Kidney tubule cell (primary cell): ENCODE results near the gene ZBTB39.
"Not testable (repeated sequence)": the region's sequence is repeated elsewhere in the genome, so short reads cannot be mapped to it uniquely, and the experiment has no call there.

Experiments used
- DNase-seq: peaks from one replicate; pipeline ENCODE4 v3.0.0-alpha.2; 2018; ENCODE audit warnings: low spot score

The ZBTB39 gene

DNA sequence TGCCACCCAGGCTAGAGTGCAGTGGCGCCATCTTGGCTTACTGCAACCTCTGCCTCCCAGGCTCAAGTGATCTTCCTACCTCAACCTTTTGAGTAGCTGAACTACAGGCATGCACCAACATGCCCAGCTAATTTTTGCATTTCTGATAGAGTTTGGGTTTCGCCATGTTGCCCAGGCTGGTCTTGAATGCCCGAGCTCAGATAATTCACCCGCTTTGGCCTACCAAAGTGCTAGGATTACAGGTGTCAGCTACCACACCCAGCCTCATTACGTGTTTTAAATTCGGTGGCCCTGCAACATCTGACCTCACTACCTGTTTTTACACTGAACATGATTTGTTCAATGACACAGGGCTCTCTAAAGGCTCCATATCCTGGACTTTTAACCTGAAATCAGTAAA, 26.1 kb downstream of the ZBTB39 start:
- no peak for DNase-seq

DNA sequence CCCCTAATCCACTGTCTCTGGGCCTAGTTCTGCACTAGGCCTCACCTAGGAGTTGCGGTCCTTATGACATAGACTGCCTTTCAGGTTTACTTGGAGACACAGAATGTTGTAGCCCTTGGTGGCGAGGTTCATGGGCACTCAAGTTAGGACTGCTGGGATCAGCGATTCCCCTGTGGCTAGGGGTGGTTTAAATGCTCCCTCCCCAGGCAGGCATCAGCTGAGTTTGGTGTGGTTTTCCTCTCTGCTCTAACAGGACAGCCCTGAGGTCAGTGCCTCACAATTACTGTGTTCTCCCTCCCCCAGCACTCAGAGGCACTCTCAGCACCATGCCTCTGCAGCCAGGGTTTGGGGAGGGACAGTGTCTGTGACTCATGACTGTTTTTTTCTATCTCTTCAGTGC, 26.7 kb downstream of the ZBTB39 start:
- DNase-seq, result peak; percentile 50

DNA sequence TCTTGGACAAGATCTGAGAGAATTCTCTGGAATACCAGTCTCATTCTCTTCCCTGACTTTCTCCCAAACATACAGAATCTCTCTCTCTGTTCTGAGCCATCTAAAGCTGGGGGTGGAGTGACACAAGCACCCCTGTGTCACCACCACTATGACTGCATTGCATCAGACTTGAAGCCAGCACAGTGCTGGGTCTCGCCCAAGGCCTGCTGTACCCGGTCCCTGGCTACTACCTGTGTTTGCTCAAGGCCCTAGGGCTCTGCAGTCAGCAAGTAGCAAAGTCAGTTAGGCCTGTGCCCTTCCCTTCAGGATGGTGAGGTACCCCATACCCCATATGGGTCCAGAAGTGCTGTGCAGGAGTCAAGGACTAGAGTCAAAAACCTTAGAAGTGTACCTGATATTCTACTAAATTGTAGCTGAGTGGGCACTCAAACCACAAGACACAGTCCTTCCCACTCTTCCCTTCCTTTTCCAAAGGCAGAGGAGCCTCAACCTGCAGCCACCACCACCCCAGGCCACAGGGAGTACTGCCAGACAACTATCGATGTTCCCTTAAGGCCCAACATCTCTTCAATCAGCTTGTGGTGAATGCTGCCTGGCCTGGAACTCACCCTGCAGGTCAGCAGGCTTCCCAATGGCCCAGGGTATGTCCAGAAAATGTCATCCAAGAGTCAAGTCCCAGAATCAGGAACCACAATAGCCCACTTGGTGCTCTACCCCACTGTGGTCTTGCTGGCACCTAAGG, 27.8 kb downstream of the ZBTB39 start:
- no peak for DNase-seq

DNA sequence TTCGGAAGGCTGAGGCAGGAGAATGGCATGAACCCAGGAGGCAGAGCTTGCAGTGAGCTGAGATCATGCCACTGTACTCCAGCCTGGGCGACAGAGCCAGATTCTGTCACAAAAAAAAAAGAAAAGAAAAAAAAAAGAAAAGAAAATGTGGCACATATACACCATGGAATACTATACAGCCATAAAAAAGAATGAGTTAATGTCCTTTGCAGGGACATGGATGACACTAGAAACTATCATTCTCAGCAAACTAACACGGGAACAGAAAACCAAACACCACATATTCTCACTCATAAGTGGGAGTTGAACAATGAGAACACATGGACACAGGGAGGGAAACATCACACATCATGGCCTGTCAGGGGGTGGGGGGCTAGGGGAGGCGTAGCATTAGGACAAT, 29.0 kb downstream of the ZBTB39 start:
- DNase-seq, result not testable (repeated sequence)

DNA sequence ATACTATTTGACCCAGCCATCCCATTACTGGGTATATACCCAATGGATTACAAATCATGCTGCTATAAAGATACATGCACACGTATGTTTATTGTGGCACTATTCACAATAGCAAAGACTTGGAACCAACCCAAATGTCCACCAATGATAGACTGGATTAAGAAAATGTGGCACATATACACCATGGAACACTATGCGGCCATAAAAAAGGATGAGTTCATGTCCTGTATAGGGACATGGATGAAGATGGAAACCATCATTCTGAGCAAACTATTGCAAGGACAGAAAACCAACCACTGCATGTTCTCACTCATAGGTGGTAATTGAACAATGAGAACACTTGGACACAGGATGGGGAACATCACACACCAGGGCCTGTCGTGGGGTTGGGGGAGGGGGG, 32.1 kb downstream of the ZBTB39 start:
- not testable (repeated sequence) for DNase-seq

DNA sequence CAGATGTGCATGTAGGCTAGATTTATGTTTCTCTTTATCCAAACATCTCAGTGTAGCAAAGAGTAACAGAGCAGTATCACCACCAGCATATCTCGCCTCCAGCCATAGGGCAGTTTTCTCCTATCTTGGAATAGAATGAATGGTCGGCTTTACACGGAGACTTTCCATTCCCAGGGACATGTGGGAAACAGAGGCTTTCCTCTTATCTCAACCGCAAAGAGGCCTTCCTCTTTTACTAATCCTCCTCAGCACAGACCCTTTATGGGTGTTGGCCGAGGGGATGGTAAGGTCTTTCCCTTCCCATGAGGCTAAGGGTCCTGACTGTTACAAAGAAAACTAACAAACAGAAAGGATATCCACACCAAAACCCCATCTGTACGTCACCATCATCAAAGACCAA, 37.4 kb downstream of the ZBTB39 start:
- DNase-seq, result not testable (repeated sequence)

DNA sequence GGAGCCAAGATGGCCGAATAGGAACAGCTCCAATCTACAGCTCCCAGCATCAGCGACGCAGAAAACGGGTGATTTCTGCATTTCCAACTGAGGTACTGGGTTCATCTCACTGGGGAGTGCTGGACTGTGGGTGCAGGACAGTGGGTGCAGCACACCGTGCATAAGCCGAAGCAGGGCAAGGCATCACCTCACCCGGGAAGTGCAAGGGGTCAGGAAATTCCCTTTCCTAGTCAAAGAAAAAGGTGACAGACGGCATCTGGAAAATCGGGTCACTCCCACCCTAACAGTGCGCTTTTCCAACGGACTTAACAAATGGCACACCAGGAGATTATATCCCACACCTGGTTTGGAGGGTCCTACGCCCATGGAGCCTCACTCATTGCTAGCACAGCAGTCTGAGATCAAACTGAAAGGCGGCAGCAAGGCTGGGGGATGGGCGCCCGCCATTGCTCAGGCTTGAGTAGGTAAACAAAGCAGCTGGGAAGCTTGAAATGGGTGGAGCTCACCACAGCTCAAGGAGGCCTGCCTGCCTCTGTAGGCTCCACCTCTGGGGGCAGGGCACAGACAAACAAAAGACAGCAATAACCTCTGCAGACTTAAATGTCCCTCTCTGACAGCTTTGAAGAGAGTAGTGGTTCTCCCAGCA, 40.2 kb downstream of the ZBTB39 start:
- not testable (repeated sequence) for DNase-seq

DNA sequence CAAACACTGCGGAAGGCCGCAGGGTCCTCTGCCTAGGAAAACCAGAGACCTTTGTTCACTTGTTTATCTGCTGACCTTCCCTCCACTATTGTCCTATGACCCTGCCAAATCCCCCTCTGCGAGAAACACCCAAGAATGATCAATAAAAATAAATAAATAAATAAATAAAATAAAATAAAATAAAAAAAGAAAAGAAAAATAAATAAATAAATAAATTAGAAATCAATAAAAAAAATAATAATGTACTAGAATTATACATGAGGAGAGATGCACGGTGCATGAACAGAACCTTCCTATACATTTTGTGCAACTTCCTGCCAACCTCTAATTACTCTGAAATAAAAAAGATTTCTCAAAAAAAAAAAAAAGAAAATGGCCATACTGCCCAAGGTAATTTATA, 41.2 kb downstream of the ZBTB39 start:
- not testable (repeated sequence) for DNase-seq

DNA sequence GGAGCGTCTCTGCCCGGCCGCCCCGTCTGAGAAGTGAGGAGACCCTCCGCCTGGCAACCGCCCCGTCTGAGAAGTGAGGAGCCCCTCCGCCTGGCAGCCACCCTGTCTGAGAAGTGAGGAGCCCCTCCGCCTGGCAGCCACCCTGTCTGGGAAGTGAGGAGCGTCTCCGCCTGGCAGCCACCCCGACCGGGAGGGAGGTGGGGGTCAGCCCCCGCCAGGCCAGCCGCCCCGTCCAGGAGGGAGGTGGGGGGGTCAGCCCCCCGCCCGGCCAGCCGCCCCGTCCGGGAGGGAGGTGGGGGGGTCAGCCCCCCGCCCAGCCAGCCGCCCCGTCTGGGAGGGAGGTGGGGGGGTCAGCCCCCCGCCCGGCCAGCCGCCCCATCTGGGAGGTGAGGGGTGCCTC, 42.8 kb downstream of the ZBTB39 start:
- DNase-seq, result not testable (repeated sequence)

DNA sequence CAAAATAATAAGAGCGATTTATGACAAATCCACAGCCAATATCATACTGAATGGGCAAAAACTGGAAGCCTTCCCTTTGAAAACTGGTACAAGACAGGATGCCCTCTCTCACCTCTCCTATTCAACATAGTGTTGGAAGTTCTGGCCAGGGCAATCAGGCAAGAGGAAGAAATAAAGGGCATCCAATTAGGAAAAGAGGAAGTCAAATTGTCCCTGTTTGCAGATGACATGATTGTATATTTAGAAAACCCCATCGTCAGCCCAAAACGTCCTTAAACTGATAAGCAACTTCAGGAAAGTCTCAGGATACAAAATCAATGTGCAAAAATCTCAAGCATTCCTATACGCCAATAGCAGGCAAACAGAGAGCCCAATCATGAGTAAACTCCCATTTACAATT, 44.1 kb downstream of the ZBTB39 start:
- DNase-seq, result not testable (repeated sequence)

DNA sequence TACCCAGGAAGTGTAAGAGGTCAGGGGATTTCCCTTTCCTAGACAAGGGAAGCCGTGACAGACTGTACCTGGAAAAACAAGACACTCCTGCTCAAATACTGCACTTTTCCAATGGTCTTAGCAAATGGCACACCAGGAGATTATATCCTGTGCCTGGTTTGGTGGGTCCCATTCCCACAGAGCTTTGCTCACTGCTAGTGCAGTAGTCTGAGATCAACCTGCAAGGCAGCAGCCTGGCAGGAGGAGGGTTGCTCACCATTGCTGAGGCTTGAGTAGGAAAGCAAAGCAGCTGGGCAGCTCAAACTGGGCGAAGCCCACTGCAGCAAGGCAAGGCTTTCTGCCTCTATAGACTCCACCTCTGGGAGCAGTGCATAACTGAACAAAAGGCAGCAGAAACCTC, 47.9 kb downstream of the ZBTB39 start:
- no peak for DNase-seq

DNA sequence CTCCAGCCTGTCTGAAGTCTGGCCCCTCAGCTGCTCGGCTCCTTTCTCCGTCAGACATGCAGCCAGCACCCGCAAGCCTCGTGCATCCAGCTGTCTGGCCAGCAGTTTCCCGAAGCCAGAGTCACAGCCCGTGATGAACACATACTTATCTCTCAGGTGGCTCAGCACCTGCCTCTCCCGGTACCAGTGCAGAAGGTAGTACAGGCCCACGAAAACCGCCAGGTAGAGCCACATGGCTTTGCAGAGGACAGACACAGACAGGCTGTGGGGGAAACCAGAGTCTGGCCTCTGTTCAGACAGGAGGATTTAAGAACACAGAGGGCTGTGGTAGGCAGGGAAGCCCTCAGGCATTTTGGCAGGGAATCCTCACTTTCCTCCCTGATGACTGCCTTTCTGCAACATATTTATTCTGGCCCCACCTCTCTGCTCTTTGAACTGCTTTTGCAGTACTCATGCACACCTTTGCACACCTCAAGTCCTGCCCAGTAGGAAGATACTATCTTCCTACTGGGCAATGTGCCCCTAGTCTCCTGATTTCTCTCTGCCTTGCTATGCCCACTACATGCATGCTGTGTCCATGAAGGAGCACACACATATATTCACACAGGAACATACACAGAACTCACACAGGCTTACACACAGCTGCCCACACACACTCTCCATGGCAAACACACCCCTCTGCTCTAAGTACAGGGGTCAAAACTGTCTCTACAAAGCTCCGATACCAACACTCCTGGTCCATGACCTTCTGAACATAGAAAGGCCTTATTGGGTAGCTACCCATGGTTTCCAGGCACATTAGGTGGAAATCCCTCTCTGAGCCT, 48.9 kb downstream of the ZBTB39 start, which contains the start of gene RDH16:
TSS of gene RDH16 (minus strand) at position 380 of the 824 bp plus-strand sequence. CDS start at position 234, 146 bp downstream.
- no peak for DNase-seq

DNA sequence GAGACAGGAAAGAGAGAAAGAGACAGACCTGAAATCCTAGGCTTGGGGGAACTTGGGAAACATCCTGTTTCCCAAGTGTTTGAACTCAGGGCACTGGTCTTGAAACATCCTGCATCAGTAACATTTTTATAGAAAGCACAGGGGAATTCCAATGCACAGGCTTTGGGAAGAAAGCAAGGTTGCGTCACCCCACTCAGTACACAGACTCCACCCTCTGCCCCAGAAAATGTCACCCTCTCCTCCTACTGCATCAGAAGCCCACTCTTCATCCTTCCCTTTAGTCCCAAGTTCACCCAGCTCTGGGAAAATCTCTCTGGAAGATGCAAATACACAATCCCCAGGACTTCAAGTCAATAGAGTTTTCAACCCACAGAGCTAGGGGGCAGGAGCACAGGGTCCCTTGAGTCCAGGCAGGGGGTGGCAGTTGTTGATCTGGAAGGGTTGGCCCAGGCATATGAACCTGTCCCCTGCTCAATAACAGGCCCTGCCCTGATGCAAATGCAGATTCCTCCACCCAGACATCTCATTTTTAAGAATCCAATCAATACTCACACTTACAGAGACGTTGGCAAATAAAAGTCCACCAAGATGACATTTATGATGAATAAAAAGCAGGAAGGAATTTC, 50.6 kb downstream of the ZBTB39 start:
- no peak for DNase-seq

DNA sequence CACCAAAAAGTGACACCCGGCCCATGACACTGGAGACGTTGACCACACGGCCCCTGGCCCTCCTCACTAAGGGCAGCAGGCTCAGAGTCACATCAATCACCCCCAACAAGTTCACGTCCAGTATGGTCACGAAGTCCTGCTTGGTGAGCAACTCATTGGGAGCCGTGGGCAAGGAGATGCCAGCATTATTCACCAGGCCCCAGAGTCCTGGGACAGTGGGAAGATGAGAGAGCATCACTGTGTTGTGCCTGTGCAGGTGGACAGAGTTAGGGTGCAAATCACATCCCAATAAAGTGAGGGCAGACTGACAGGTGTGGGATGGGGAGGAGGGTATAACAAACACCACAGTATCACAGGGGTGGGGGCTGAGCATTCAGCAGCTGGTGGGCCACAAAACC, 51.4 kb downstream of the ZBTB39 start:
- no peak for DNase-seq

DNA sequence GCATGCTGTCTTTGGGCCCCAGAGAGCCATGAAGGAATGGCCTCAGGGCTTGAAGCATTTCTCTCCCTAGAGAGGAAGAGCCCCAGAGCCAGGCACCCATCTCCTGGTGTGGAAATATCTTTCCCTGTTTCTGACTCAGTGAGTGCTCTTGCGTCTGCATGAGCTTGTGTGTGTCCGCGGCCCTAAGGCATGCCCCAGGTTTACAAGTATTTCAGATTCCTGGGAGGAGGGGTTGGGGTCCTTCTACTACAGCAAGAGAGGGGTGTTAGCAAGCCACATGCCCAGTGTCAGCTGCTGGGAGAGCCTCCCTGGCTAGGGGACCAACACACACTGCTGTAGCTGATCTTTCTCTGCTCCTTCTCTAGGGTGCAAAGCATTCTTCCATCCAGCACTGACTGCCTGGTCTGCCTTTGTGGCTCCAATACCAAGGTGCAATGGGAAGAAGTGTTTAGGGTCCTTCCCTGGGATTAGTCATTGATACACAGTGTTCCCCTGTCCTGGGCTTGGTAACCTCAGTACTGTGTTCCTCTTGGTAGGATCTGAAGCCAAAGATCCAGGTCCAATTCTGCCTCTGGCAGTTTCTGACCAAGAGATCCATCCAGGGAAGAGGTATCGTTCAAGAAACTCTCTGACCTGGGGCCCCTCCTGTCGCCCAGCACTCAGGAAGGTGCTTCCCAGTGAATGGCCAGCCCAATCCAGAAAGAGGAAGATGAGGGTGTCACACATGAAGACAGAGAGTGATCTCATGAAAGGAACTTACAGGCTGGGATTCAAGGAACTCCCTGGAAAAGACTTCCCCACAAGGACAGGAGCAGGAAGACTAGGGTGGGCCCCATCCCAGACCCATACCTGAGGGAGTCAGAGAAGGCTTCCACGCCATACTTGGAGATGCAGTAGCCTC, 52.0 kb downstream of the ZBTB39 start:
- no peak for DNase-seq

DNA sequence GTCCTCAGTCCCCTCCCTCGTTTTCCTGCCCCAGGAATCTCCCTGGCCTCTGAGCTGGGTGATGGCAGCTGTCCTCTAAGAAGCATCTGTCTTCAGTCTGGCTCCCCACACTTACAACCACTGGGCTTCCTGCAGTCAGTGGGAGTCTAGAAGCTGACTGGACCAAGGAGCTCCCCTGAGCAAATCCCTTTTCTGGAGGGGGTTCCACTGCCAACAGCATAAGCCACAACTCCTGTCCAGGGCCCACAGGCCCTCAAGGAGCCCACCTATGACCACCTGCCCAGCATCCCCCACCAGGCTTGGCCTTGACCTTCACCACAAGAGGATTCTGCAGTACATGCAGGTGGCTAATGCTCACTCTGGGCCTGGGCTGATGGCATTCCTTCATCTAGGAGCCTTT, 53.0 kb downstream of the ZBTB39 start:
- DNase-seq, result no peak

DNA sequence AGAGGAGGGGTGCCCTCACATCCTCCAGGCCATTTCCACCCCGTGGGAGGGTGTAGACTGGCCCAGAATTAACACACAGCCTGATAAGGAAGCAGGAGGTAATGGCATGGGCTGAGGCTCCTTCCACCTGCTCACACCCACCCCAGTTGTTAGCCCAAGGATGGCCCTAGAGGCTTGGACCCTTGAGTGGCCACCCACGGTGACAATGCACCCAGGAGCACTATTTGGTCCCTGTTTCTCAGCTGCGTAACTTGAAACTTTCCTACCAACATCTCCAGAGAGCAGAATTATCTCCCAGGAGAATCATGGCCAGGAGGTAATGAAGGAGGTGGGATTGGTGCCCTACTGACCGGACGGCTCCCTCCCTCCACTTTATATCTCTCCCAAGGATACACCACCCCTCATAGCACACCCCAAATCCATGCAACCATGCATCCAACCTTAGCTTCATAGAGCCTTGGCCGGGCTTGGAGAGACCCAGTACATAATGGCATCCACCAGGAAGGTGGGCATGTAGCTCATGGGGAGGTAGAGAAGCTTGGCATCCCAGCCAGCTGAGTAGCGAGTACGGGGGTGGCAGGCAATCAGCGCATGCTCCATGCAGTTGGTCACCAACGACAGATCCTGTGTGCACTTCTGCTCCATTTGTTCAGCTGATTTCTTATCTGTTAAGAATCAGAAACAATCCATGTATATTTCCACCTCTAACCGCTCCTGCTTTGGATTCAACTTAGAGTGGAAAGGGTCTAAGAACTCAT, 54.6 kb downstream of the ZBTB39 start:
- no peak for DNase-seq

DNA sequence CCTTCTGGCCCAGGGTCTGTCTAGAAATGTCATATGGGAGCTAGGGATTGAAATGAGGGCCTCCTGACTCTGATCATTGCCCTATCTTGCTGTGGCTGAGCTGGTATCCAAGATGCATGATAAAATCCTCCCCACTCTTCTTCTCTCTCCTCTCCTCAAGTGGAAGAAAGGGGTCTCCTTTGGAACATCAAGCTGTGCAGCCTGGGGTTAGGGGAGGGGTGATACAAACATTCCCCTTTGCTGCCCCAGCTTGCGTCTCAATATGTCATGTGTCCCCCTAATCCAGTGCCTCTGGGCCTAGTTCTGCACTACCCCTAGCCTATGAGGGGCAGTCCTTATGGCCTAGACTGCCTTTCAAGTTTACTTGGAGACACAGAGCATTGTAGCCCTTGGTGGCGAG, 57.5 kb downstream of the ZBTB39 start:
- no peak for DNase-seq
